Retinal pigment epithelial cell (primary cell): ENCODE data around the gene SDK1.

Source experiments
- DNase-seq: peaks from one replicate; pipeline ENCODE4 v3.0.0-alpha.2; 2010; ENCODE audit warnings: low read depth
- H3K4me3 ChIP-seq: 2 replicates; pipeline ENCODE4 v1.5.1; 2011; ENCODE audit warnings: mild to moderate bottlenecking, low read length, control low read depth, moderate library complexity
- TF ChIP-seq, protein P1 (sequence below): conservative IDR thresholded peaks from 2 replicates; pipeline ENCODE4 v1.5.1; 2011; ENCODE audit warnings: low read depth, low read length, control low read depth, inconsistent platforms

The SDK1 gene

DNA sequence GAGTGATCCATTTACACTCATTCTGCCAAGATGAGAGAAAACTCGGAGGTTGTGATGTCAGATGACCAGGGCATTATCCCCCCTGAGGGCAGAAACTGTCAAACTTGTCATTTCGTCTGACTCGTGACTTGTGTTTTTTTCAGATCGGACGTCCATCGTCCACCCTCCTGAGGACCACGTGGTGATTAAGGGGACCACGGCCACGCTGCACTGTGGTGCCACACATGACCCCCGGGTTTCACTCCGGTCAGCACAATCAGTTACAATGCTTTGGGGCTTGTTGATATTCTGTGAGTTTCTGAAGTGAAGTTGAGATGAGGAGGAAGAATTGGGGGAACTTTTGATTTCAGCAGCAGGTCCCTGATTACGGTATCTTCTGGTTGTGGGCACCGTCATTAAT is 670.3 kb downstream of the SDK1 start:
- DNase-seq, result no peak
- H3K4me3 ChIP-seq, result no peak overlapping the region
- TF ChIP-seq, protein P1, sequence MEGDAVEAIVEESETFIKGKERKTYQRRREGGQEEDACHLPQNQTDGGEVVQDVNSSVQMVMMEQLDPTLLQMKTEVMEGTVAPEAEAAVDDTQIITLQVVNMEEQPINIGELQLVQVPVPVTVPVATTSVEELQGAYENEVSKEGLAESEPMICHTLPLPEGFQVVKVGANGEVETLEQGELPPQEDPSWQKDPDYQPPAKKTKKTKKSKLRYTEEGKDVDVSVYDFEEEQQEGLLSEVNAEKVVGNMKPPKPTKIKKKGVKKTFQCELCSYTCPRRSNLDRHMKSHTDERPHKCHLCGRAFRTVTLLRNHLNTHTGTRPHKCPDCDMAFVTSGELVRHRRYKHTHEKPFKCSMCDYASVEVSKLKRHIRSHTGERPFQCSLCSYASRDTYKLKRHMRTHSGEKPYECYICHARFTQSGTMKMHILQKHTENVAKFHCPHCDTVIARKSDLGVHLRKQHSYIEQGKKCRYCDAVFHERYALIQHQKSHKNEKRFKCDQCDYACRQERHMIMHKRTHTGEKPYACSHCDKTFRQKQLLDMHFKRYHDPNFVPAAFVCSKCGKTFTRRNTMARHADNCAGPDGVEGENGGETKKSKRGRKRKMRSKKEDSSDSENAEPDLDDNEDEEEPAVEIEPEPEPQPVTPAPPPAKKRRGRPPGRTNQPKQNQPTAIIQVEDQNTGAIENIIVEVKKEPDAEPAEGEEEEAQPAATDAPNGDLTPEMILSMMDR, result no peak

DNA sequence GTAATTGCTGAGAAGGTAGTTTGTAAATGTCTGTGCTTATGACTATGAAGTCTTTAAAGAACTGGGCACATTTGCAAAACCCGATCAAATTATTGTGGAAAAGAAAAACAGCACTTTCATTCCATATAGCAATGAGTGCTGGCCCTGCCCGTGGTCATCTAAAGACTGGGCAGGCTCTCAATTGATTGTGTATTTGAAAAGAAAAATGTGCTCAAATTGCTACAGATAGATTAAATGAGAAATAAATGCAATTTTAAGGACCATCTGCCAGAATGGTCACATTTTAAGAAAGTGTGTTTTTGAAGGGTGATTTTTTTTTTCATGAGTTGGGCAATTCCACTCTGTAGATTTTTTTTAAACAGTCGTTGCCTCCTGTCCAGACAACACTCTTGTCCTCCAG is 672.2 kb downstream of the SDK1 start:
- TF ChIP-seq, protein P1, result no peak
- no peak overlapping the region for H3K4me3 ChIP-seq
- DNase-seq, result no peak

DNA sequence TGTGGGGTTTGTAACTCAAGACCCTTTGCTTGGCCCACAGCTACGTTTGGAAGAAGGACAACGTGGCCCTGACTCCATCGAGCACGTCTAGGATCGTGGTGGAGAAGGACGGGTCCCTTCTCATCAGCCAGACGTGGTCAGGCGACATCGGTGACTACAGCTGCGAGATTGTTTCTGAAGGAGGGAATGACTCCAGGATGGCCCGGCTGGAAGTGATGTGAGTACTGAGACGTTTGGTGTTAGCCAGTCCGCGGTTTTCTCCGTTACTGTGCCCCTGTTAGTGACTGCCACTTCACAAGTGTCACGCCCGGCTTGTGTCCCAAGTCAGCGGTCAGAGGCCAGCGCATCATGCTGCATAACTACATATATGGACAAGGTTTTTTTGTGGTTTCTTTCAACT is 673.3 kb downstream of the SDK1 start:
- no peak overlapping the region for H3K4me3 ChIP-seq
- TF ChIP-seq, protein P1, result no peak
- DNase-seq, result no peak

DNA sequence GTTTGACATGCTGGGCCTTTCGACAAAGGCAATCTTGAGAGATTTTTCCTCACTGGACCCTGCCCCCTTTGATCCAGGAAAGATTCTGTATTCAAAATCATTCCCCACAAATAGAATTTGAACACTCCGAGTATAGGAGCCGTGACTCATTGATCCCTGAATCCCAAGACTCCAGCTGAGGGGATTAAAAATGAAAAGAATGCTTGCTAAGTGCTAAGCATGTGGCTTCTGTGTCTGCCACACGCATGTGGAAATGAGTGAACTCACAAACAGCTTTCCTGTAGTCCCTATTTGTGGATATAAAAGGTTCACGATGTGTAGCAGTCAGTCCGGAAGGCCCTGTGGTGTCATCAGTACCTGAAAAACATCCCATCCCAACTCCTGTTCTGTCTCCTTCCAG is 674.3 kb downstream of the SDK1 start:
- TF ChIP-seq, protein P1, result no peak
- H3K4me3 ChIP-seq, result no peak overlapping the region
- peak; percentile 58 for DNase-seq

DNA sequence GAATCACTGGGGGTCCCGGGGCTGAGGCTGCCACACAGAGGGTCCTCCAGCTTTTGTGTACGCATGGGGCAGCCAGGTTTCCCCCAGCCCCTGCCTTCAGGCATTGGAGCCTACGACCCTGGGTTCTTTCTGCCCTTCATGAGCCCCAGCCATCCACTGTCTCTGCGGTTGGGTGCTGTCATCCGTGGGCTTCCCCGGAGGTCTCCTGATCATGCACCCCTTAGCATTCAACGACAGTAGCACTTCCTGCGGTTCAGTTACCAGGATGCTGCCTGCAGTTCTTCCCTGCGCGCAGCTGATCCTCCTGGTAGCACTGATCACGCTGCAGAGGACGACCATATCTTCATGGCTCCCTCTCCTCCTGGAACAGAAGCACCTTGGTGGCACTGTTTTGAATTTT is 676.3 kb downstream of the SDK1 start:
- no peak overlapping the region for H3K4me3 ChIP-seq
- no peak for DNase-seq
- TF ChIP-seq, protein P1, result no peak

DNA sequence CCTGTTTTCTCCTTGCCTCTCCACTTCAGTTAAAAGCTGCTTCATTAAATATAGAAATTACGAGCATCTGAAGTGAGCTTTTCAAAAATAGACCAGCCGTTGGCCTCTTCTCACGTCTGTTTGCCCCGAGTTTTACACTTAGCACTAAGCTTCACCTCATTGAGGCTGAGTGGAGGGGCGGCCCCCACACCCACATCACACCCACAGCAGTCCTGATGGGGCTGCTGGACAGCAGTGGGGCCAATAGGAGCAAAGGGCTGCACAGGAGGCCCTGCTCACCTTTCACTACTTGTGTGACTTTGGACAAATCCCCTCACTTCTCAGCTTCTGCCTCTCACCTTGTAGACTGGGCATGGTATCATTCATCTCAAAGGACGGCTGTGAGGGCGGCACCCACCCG is 677.8 kb downstream of the SDK1 start:
- H3K4me3 ChIP-seq, result no peak overlapping the region
- DNase-seq, result no peak
- TF ChIP-seq, protein P1, result no peak

DNA sequence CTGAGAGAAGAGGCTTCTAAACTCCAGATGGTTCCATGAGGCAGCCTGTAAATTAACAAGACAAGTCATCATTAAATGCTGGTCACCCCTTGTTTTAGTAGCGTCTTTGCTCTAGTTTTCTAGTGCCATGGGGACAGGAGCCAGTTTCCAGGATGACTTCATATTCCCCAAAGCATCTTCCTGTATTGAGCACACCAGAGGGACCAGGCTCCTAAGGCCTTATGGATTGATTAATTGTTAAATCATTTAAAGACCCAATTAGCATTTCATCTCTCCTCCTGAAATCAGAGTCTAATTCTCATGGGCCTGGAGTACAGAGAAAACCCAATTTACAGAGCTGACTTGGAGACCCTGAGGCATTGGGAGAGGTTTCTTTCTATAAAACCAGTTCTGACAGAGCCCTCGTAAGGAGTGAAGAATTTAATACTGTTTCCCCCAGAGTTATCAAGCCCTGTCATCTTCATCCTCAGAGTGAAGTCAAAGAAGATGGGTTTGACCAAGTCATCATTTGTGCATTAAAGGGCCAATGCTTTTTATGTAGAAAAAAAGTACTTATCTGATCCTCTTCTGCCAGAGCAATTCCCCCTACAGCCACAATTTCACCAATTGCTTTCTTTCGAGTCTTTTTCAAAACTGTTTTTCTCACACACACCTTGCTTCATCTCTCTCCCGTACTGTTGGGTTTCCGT is 678.7 kb downstream of the SDK1 start:
- no peak for DNase-seq
- TF ChIP-seq, protein P1, result no peak
- no peak overlapping the region for H3K4me3 ChIP-seq
